ENCODE results near the gene PAM.

The PAM gene

GRCh38 chr5:102754767-102755431 lies at the start of gene PAM:
PAM (plus strand) TSS chr5:102755305; CDS start chr5:102866196, 110,891 bp downstream.
- DNase-seq (ENCODE audit: low spot score): peak; percentile 67

- DNase-seq (ENCODE audit: low spot score): no peak
Measured at GRCh38 chr5:102711525-102712385, 43.4 kb upstream of the PAM start.

GRCh38 chr5:102713278-102713677 lies 41.8 kb upstream of the PAM start:
- no peak for DNase-seq (ENCODE audit: low spot score)

GRCh38 chr5:102713682-102714231 lies 41.3 kb upstream of the PAM start:
- DNase-seq (ENCODE audit: low spot score): no peak

GRCh38 chr5:102715082-102715807 lies 39.9 kb upstream of the PAM start:
- no peak for DNase-seq (ENCODE audit: low spot score)

GRCh38 chr5:102716017-102716416 lies 39.1 kb upstream of the PAM start:
- no peak for DNase-seq (ENCODE audit: low spot score)

- no peak for DNase-seq (ENCODE audit: low spot score)
Measured at GRCh38 chr5:102718819-102719218, 36.3 kb upstream of the PAM start.

- no peak for DNase-seq (ENCODE audit: low spot score)
Measured at GRCh38 chr5:102719886-102720285, 35.2 kb upstream of the PAM start.

- DNase-seq (ENCODE audit: low spot score): no peak
Measured at GRCh38 chr5:102720969-102721368, 34.1 kb upstream of the PAM start.

GRCh38 chr5:102722931-102723330 lies 32.2 kb upstream of the PAM start:
- DNase-seq (ENCODE audit: low spot score): no peak

GRCh38 chr5:102731693-102732092 lies 23.4 kb upstream of the PAM start:
- no peak for DNase-seq (ENCODE audit: low spot score)

- no peak for DNase-seq (ENCODE audit: low spot score)
Measured at GRCh38 chr5:102733534-102733933, 21.6 kb upstream of the PAM start.

GRCh38 chr5:102737161-102737560 lies 17.9 kb upstream of the PAM start:
- no peak for DNase-seq (ENCODE audit: low spot score)

- no peak for DNase-seq (ENCODE audit: low spot score)
Measured at GRCh38 chr5:102737805-102738469, 17.2 kb upstream of the PAM start.

GRCh38 chr5:102740515-102740914 lies 14.6 kb upstream of the PAM start:
- no peak for DNase-seq (ENCODE audit: low spot score)

- DNase-seq (ENCODE audit: low spot score): no peak
Measured at GRCh38 chr5:102742215-102742614, 12.9 kb upstream of the PAM start.

- no peak for DNase-seq (ENCODE audit: low spot score)
Measured at GRCh38 chr5:102743900-102744299, 11.2 kb upstream of the PAM start.

- no peak for DNase-seq (ENCODE audit: low spot score)
Measured at GRCh38 chr5:102747386-102748166, 7.5 kb upstream of the PAM start.

GRCh38 chr5:102749416-102750030 lies 5.6 kb upstream of the PAM start:
- DNase-seq (ENCODE audit: low spot score): no peak

GRCh38 chr5:102750151-102750834 lies 4.8 kb upstream of the PAM start:
- DNase-seq (ENCODE audit: low spot score): no peak

Data from CD4-positive, alpha-beta T cell treated with Interleukin-6 at 100 ng/mL for 8 hours (primary cell).